Panc1 (cell line): ENCODE measurements around the gene SPATA1. TPM values are rescaled to one million over a fixed set of nuclear protein-coding genes. Genes with fewer than 3 reads are reported as not detected.

ENCODE experiments used
- ATAC-seq: fragments of 200-7000 bp; cut with Tn5 transposase; 2 replicates; pipeline ENCODE4 v1.9.1; 2020; ENCODE audit warnings: mild to moderate bottlenecking, moderate library complexity
- BruUV-seq: library from RNA; stranded (reverse); fragments of 400-500 nt; replicated peaks from 2 replicates; lab custom pipeline; 2021; lab: Mats Ljungman, UMichigan
- CTCF ChIA-PET: fragments of 300-600 bp; sonication (Branson Sonifier 250); formaldehyde crosslinking; loops from one replicate; lab custom pipeline; 2022; ENCODE audit warnings: antibody characterized with exemption; lab: Charles Lee
- POLR2A ChIA-PET: fragments of 300-600 bp; sonication (Branson Sonifier 250); formaldehyde crosslinking; loops from one replicate; lab custom pipeline; 2022; ENCODE audit warnings: antibody characterized with exemption; lab: Charles Lee
- DNase-seq: peaks from one replicate; pipeline ENCODE4 v3.0.0-alpha.2; 2010; ENCODE audit warnings: low read depth, low spot score
- H3K27ac ChIP-seq: 2 replicates; pipeline ENCODE4 v1.5.1; 2011; ENCODE audit warnings: mild to moderate bottlenecking, low read length, inconsistent platforms
- H3K27me3 ChIP-seq: fragments of 200-500 bp; sonication (Bioruptor generic); 2 replicates; pipeline ENCODE4 v1.6.0; 2014; ENCODE audit warnings: low read length, inconsistent platforms; ENCODE audit not compliant: control insufficient read depth, insufficient read depth
- H3K36me3 ChIP-seq: fragments of 200-500 bp; sonication (Bioruptor generic); 2 replicates; pipeline ENCODE4 v1.5.1; 2014; ENCODE audit warnings: inconsistent platforms, mild to moderate bottlenecking, low read length, moderate library complexity; ENCODE audit not compliant: control insufficient read depth, insufficient read depth
- H3K4me1 ChIP-seq: 2 replicates; pipeline ENCODE4 v1.5.1; 2011; ENCODE audit warnings: inconsistent platforms, mild to moderate bottlenecking, low read length, moderate library complexity; ENCODE audit not compliant: control insufficient read depth, insufficient read depth
- H3K4me3 ChIP-seq, 2 experiments: 2 replicates each; pipeline ENCODE4 v1.5.1; 2011 to 2012; ENCODE audit warnings: low read depth in 2 of 2, low read length in 2 of 2, mild to moderate bottlenecking in 2 of 2, inconsistent platforms in 1 of 2, moderate library complexity in 1 of 2
- H3K9me3 ChIP-seq: fragments of 200-500 bp; sonication (Bioruptor generic); 2 replicates; pipeline ENCODE4 v1.5.1; 2014; ENCODE audit warnings: low read depth, mild to moderate bottlenecking, inconsistent platforms, low read length, moderate library complexity; ENCODE audit not compliant: control insufficient read depth, insufficient read depth
- POLR2AphosphoS5 ChIP-seq: IDR thresholded peaks from 2 replicates; pipeline ENCODE4 v1.6.1; 2012; ENCODE audit warnings: mild to moderate bottlenecking, low read depth, low read length, moderate library complexity
- SIN3A ChIP-seq: IDR thresholded peaks from 2 replicates; pipeline ENCODE4 v1.6.1; 2012; ENCODE audit warnings: low read depth, mild to moderate bottlenecking, low read length, moderate library complexity, borderline replicate concordance; ENCODE audit not compliant: insufficient read depth
- TCF7L2 ChIP-seq: IDR thresholded peaks from 2 replicates; pipeline ENCODE4 v1.6.1; 2011; ENCODE audit warnings: mild to moderate bottlenecking, low read depth, low read length, inconsistent platforms
- in situ Hi-C: cut with HindIII; loops from 2 replicates; pipeline ENCODE4 v1.10.0; 2016; ENCODE audit warnings: low sequenced_read_pairs, low pct_unique_long_range_greater_than_20kb
- intact Hi-C: fragments of 100-400 bp; cut with micrococcal nuclease; formaldehyde crosslinking; loops from one replicate; pipeline ENCODE4 v1.10.0; 2022; ENCODE audit not compliant: unreplicated experiment
- total RNA-seq: library from RNA; stranded (reverse); gene quantifications from one replicate; pipeline ENCODE4 v1.2.1, GENCODE V29; 2021; ENCODE audit not compliant: unreplicated experiment
- TF ChIP-seq, protein P1 (sequence below), 2 experiments: IDR thresholded peaks; 2 replicates each; pipeline ENCODE4 v1.6.1; 2011 to 2012; ENCODE audit warnings: low read depth in 2 of 2, control low read depth in 1 of 2, low read length in 1 of 2, mild to moderate bottlenecking in 1 of 2, moderate library complexity in 1 of 2; ENCODE audit not compliant: insufficient read depth in 1 of 2
- TF ChIP-seq, protein P2 (sequence below): fragments of 450-650 bp; IDR thresholded peaks from 2 replicates; pipeline ENCODE4 v1.5.1; 2017; ENCODE audit warnings: mild to moderate bottlenecking

Gene SPATA1
- total RNA-seq, 1 experiment from 2014 or later = 5.0 TPM

DNA sequence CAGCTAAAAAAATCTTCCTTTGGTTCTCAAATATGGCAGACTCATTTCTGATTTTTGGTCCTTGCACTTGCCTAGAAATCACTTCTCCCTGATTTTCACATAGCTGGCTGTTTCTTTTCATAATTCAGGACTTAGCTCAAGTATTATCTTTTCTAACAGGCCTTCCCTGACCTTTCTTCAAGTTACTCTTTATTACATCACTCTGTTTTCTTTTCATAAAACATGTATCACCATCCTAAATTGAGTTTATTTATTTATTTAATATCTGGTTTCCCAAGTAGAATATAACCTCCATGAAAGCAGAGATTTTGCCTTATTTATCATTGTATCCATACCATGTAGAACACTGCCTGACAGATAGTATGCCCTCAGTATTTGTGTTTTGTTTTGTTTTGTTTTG, 18.4 kb downstream of the SPATA1 start:
- in situ Hi-C loops = no loop called here
- ChIA-PET CTCF (no interaction called here), POLR2A (no interaction called here)
- DNase-seq (no peak), ATAC-seq (no peak)
- TF ChIP-seq TCF7L2 = no peak
- TF ChIP-seq SIN3A = no peak
- TF ChIP-seq, protein P1, sequence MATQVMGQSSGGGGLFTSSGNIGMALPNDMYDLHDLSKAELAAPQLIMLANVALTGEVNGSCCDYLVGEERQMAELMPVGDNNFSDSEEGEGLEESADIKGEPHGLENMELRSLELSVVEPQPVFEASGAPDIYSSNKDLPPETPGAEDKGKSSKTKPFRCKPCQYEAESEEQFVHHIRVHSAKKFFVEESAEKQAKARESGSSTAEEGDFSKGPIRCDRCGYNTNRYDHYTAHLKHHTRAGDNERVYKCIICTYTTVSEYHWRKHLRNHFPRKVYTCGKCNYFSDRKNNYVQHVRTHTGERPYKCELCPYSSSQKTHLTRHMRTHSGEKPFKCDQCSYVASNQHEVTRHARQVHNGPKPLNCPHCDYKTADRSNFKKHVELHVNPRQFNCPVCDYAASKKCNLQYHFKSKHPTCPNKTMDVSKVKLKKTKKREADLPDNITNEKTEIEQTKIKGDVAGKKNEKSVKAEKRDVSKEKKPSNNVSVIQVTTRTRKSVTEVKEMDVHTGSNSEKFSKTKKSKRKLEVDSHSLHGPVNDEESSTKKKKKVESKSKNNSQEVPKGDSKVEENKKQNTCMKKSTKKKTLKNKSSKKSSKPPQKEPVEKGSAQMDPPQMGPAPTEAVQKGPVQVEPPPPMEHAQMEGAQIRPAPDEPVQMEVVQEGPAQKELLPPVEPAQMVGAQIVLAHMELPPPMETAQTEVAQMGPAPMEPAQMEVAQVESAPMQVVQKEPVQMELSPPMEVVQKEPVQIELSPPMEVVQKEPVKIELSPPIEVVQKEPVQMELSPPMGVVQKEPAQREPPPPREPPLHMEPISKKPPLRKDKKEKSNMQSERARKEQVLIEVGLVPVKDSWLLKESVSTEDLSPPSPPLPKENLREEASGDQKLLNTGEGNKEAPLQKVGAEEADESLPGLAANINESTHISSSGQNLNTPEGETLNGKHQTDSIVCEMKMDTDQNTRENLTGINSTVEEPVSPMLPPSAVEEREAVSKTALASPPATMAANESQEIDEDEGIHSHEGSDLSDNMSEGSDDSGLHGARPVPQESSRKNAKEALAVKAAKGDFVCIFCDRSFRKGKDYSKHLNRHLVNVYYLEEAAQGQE (IDR thresholded peaks at IDR 0.05; ENCODE audit: insufficient read depth in 1 of 2, low read depth in 2 of 2, low read length in 1 of 2) = no peak
- no peak for TF ChIP-seq POLR2AphosphoS5
- TF ChIP-seq, protein P2, sequence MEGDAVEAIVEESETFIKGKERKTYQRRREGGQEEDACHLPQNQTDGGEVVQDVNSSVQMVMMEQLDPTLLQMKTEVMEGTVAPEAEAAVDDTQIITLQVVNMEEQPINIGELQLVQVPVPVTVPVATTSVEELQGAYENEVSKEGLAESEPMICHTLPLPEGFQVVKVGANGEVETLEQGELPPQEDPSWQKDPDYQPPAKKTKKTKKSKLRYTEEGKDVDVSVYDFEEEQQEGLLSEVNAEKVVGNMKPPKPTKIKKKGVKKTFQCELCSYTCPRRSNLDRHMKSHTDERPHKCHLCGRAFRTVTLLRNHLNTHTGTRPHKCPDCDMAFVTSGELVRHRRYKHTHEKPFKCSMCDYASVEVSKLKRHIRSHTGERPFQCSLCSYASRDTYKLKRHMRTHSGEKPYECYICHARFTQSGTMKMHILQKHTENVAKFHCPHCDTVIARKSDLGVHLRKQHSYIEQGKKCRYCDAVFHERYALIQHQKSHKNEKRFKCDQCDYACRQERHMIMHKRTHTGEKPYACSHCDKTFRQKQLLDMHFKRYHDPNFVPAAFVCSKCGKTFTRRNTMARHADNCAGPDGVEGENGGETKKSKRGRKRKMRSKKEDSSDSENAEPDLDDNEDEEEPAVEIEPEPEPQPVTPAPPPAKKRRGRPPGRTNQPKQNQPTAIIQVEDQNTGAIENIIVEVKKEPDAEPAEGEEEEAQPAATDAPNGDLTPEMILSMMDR = no peak
- Histone ChIP-seq H3K27ac (no peak overlapping the region), H3K4me3 (no peak overlapping the region), H3K36me3 (0 out of 2 replicates have a peak, but pooled peaks cover 1% of the 10 kb centered on the region), H3K4me1 (no peaks in the 10 kb centered on the region), H3K27me3 (no peaks in the 10 kb centered on the region), H3K9me3 (peaks cover 7% of the 10 kb centered on the region; the same call in 1 of the 2 replicates)
- intact Hi-C loops = no loop called here
- no TSS peak for BruUV-seq

DNA sequence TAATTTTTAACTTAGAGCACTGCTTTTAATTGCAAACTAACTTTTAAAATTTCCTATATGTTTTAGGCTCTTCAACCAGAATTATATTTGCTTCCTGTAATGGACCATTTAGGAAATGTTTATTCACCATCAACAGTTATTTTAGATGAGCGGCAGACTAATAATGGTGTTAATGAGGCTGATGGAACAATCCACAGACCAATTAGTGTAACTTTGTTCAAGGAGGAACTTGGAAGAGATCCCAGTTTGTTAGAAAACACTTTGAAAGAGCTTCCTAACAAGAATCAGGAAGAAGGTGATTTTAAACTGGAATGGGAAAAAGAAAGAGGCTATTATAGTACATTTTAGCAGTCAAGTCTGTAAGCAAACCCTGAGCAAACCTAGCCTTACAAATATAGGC, 19.6 kb downstream of the SPATA1 start:
- intact Hi-C loops = loop anchor here (2.0 kb wide), 1 partner anchor 21 kb away; no protein-coding TSS in a partner anchor
- TF ChIP-seq TCF7L2 = no peak
- POLR2A ChIA-PET = no interaction called here

DNA sequence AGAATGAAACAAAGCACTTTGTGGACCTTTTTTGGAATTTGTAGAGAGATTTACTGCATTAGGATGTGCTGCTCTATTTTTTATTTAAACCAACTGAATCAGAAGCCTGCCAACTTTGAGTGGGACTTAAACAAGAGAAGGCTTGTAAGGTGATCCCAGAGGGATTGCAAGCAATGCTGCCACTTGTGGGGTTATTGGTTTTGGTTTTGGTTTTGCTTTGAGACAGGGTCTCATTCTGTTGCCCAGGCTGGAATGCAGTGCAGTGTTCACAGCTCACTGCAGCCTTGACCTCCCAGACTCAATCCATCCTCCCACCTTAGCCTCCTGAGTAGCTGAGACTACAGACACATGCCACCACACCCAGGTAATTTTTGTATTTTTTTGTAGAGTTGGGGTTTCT, 32.4 kb downstream of the SPATA1 start:
- Histone ChIP-seq H3K9me3 (no peaks in the 10 kb centered on the region), H3K27me3 (no peaks in the 10 kb centered on the region), H3K36me3 (no peaks in the 10 kb centered on the region), H3K4me3 (no peak overlapping the region), H3K4me1 (peaks cover 17% of the 10 kb centered on the region), H3K27ac (no peak overlapping the region)
- POLR2A ChIA-PET = no interaction called here
- TF ChIP-seq, protein P1 (IDR thresholded peaks at IDR 0.05; ENCODE audit: insufficient read depth in 1 of 2, low read depth in 2 of 2, low read length in 1 of 2) = no peak
- TF ChIP-seq SIN3A = no peak
- CTCF ChIA-PET = no interaction called here
- in situ Hi-C loops (no loop called here), intact Hi-C loops (no loop called here)
- BruUV-seq = no TSS peak
- DNase-seq = no peak
- no peak for ATAC-seq

More for the DNA sequence above, 19.6 kb downstream of the SPATA1 start:
- no peak for DNase-seq
- Histone ChIP-seq H3K4me3 (no peak overlapping the region), H3K27me3 (no peaks in the 10 kb centered on the region), H3K36me3 (no peaks in the 10 kb centered on the region), H3K4me1 (no peaks in the 10 kb centered on the region), H3K9me3 (peaks cover 7% of the 10 kb centered on the region; the same call in 1 of the 2 replicates), H3K27ac (no peak overlapping the region)
- CTCF ChIA-PET = no interaction called here
- BruUV-seq = no TSS peak
- in situ Hi-C loops = no loop called here
- ATAC-seq = no peak
